HFF-Myc (cell line): Measurements from ENCODE around the gene TAF3.
A peak's percentile ranks its signal among the peaks of the same experiment; 100 is the strongest.

ENCODE experiments used
- DNase-seq: peaks from one replicate; pipeline ENCODE4 v3.0.0-alpha.2; 2011; ENCODE audit warnings: low read depth; ENCODE audit errors: extremely low read depth
- H3K4me3 ChIP-seq: replicated peaks from 2 replicates; pipeline ENCODE4 v1.5.1; 2011; ENCODE audit warnings: low read depth, mild to moderate bottlenecking, control low read depth, low read length
- CTCF ChIP-seq: IDR thresholded peaks from 2 replicates; pipeline ENCODE4 v1.5.1; 2012; ENCODE audit warnings: mild to moderate bottlenecking, low read depth, low read length, control low read depth; ENCODE audit errors: missing control alignments

Gene TAF3

DNA sequence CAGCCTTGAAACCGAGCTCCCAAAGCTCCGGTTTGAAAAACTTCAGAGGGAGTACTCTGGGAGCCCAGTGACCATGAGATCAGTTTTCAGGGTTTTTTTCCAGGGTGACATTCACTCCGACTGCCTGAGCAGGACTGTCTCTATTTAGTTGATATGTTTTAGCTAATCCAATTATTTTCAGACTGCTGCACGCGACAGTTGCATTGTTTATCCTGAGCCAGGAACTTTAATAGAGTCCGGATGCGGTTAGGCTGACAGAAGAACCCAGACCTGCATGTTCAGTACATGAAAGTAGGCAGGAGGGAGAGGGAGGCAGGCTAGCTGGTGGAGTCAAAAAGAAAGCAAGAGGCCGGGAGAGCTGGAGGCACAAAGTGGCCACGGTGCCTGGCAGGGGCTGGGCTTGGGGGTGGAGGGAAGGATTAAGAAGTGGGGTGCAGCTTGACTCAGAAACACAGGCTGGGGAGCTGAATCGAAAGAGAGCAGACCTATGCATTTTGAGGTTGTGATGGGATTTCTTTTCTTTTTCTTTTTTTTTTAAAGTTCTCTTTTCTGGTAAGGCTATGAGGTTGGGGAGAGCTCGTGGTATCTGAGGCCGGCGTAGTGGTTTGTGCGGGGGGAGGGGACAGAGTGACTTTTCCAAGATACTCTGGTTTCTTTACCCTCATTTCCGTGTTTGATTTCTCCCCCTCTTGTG is 241.9 kb downstream of the TAF3 start:
- peak; percentile 37 for DNase-seq
- TF ChIP-seq CTCF, result no peak

DNA sequence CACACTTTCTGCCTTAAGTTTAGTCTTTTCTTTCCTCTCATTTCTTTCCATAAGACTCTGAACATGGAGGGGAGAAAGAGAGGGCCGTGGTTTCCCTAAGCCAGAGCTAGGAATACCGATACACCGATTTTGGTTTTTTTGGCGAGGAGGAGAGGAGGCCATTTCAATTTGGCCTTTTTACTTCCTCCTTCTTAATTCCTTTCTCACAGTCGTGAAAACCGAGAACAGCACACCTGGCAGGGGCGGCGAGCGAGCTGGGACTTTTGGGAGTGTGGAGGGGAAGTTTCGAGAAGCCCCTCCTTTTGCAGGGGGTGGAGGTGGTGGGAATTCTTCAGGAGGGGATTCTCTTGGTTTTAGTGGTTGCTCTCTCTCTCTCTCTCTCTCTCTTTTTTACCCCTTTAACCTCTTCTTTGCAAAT is 242.4 kb downstream of the TAF3 start:
- no peak for TF ChIP-seq CTCF
- no peak for DNase-seq
- no peak overlapping the region for H3K4me3 ChIP-seq

More for the DNA sequence above, 241.9 kb downstream of the TAF3 start:
- no peak overlapping the region for H3K4me3 ChIP-seq

DNA sequence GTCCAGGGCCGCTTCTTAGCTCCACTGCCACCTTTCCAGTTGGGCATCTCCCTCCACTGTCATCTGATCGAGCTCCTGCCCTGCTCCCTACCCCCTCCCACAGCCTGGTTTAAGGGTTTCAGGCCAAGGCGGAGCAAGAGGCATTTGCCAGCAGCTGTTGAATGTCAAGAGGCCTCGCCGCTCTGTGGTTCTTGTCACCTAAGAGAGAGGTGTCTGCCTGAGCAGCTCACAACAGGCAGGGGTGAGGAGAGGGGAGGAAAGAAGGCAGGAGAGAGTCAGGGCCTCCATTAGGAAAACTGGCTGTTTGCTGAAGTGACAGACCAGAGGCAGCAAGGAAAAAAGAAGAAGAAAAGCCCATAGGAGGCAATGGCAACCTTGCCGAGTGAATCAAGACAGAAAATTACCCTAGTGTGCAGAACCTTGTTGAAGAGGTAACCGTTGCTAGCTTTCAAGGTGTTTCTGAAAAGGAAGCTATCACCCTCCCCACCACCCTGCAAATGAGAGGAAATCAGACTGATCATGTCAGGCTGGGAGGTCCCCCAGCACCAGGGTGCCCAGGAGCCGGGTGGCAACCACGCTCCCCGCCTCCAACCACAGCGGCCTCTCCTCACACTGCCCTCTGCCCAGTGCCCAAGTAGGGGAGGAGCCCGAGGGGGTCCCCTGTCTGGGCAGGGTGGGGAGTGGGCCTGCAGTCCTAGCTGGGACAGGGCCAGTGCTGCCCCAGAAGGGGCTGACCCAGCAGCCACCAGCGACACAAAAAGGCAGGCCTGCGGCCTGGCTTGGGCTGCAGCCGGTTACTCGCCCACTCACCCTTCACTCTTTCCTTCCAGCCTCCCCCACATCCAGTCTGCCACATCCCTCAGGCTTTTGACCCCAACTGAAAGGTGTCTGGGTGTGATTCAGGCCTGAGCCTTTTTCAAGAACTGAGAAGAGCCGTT is 243.2 kb downstream of the TAF3 start:
- H3K4me3 ChIP-seq, result no peak overlapping the region
- no peak for TF ChIP-seq CTCF
- no peak for DNase-seq

- TF ChIP-seq CTCF, result no peak
- DNase-seq, result no peak
- no peak overlapping the region for H3K4me3 ChIP-seq
Observed at GRCh38 chr10:8063128-8063908, 245.0 kb downstream of the TAF3 start.

DNA sequence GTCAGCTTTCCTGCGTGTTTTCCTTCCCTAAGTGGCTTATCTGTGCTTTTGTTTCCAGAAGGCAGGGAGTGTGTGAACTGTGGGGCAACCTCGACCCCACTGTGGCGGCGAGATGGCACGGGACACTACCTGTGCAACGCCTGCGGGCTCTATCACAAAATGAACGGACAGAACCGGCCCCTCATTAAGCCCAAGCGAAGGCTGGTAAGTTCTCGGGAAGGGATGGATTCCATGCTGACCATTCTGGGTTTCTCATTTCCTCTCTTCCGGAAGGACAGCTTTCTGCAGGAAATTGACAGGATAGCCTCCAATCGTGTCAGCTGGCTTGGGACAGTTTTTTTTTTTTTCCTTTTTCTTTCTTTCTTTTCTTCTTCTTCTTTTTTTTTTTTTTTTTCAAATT is 245.6 kb downstream of the TAF3 start:
- no peak for TF ChIP-seq CTCF
- H3K4me3 ChIP-seq, result no peak overlapping the region
- DNase-seq, result no peak

DNA sequence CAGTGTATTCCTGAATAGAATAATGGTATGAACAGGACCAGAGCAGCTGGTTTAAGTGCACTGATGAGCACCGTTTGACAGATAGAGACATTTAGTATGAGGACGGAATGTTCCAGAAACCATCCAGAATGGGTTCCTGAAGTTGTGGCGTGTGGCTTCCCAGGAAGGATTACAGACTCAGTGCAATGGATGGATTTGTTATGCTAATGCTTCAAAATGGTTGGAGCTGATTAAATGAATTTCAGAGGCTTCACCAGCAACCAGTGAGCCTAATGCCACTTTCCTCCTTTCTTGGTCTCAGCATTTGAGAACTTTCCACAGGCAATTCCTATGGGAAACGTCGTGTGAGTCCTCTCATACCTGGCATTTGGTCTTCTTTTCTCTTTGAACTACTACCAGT is 246.1 kb downstream of the TAF3 start:
- TF ChIP-seq CTCF, result no peak

More for the DNA sequence above, 246.1 kb downstream of the TAF3 start:
- DNase-seq, result no peak
- no peak overlapping the region for H3K4me3 ChIP-seq
